OCI-LY1 (cell line): ENCODE measurements around the gene GARRE1.

ENCODE experiments used
- EZH2 ChIP-seq: fragments of 200-600 bp; sonication (generic), shearing (Covaris generic); IDR thresholded peaks from 2 replicates; pipeline ENCODE4 v1.8.0; 2017; ENCODE audit warnings: borderline replicate concordance, mixed run types, mild to moderate bottlenecking, antibody characterized with exemption, low read length, moderate library complexity, mixed read lengths
- TF ChIP-seq, protein P1 (sequence below): fragments of 200-600 bp; sonication (generic), shearing (Covaris generic); IDR thresholded peaks from 2 replicates; pipeline ENCODE4 v1.5.1; 2017; ENCODE audit warnings: mild to moderate bottlenecking, antibody characterized with exemption, low read length, moderate library complexity, mixed read lengths

DNA sequence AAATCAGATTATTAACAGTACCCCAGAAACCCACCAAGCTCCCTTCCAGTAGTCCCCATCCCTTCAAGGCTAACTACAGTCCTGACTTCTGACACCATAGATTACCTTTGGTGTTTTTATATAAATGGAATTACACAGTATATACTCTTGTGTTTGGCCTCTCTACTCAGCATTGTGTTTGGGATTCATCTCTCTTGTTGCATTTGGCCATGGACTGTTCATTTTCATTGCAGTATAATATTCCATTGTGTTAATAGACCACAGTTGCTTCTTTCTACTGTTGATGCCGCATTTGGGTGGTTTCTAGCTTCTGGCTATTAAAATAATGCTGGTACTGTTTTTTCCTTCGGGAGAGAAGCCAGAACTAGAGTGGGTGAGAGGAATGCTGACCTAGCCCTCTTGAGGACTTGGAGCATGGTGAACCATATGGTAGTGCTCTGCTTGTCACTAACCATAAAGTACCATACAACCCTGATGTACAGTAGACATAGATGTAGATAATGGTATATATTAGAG, 18.9 kb upstream of the GARRE1 start:
- TF ChIP-seq, protein P1, sequence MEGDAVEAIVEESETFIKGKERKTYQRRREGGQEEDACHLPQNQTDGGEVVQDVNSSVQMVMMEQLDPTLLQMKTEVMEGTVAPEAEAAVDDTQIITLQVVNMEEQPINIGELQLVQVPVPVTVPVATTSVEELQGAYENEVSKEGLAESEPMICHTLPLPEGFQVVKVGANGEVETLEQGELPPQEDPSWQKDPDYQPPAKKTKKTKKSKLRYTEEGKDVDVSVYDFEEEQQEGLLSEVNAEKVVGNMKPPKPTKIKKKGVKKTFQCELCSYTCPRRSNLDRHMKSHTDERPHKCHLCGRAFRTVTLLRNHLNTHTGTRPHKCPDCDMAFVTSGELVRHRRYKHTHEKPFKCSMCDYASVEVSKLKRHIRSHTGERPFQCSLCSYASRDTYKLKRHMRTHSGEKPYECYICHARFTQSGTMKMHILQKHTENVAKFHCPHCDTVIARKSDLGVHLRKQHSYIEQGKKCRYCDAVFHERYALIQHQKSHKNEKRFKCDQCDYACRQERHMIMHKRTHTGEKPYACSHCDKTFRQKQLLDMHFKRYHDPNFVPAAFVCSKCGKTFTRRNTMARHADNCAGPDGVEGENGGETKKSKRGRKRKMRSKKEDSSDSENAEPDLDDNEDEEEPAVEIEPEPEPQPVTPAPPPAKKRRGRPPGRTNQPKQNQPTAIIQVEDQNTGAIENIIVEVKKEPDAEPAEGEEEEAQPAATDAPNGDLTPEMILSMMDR: no peak
- no peak for TF ChIP-seq EZH2
